A673 (cell line): ENCODE results near the gene DDN. TPM values are rescaled to one million over a fixed set of nuclear protein-coding genes. Genes with fewer than 3 reads are reported as not detected.
A peak's percentile ranks its signal among the peaks of the same experiment; 100 is the strongest.

Experiments used
- BruUV-seq: library from RNA; stranded (reverse); fragments of 400-500 nt; replicated peaks from 2 replicates; lab custom pipeline; 2021; lab: Mats Ljungman, UMichigan
- CTCF ChIA-PET: fragments of 300-600 bp; sonication (Branson Sonifier 250); formaldehyde crosslinking; loops from one replicate; lab custom pipeline; 2022; ENCODE audit warnings: antibody characterized with exemption; lab: Charles Lee
- POLR2A ChIA-PET: fragments of 300-600 bp; sonication (Branson Sonifier 250); formaldehyde crosslinking; loops from one replicate; lab custom pipeline; 2022; ENCODE audit warnings: antibody characterized with exemption; ENCODE audit not compliant: low non-redundant PET; lab: Charles Lee
- DNase-seq: peaks from one replicate; pipeline ENCODE4 v3.0.0-alpha.2; 2015; ENCODE audit warnings: low spot score
- H3K27ac ChIP-seq: fragments of 200-600 bp; sonication (generic); 2 replicates; pipeline ENCODE4 v1.5.1; 2016; ENCODE audit warnings: mixed run types, low read depth, mild to moderate bottlenecking, mixed read lengths, antibody characterized with exemption, low read length; ENCODE audit not compliant: poor library complexity, severe bottlenecking
- H3K27me3 ChIP-seq: fragments of 200-600 bp; sonication (generic); replicated peaks from 2 replicates; pipeline ENCODE4 v1.6.1; 2017; ENCODE audit warnings: mixed run types, low read depth, mild to moderate bottlenecking, mixed read lengths, antibody characterized with exemption, low read length; ENCODE audit not compliant: insufficient read depth, poor library complexity
- H3K36me3 ChIP-seq: fragments of 200-600 bp; sonication (generic); 2 replicates; pipeline ENCODE4 v1.6.1; 2016; ENCODE audit warnings: mixed run types, mild to moderate bottlenecking, mixed read lengths, antibody characterized with exemption, low read length; ENCODE audit not compliant: insufficient read depth, poor library complexity, severe bottlenecking
- H3K4me1 ChIP-seq: fragments of 200-600 bp; sonication (generic); 2 replicates; pipeline ENCODE4 v1.6.1; 2017; ENCODE audit warnings: mixed run types, mild to moderate bottlenecking, mixed read lengths, antibody characterized with exemption, low read length; ENCODE audit not compliant: insufficient read depth, poor library complexity, severe bottlenecking
- H3K4me3 ChIP-seq: fragments of 200-600 bp; sonication (generic); 2 replicates; pipeline ENCODE4 v1.5.1; 2016; ENCODE audit warnings: low read depth, mixed run types, mild to moderate bottlenecking, mixed read lengths, low read length; ENCODE audit not compliant: poor library complexity, severe bottlenecking
- H3K9me3 ChIP-seq: fragments of 200-600 bp; sonication (generic); 2 replicates; pipeline ENCODE4 v1.6.1; 2016; ENCODE audit warnings: mixed run types, low read depth, mild to moderate bottlenecking, mixed read lengths, antibody characterized with exemption, low read length; ENCODE audit not compliant: poor library complexity, severe bottlenecking
- EZH2 ChIP-seq: fragments of 200-600 bp; sonication (generic); IDR thresholded peaks from 2 replicates; pipeline ENCODE4 v1.6.1; 2017; ENCODE audit warnings: borderline replicate concordance, low read depth, mild to moderate bottlenecking, mixed read lengths, antibody characterized with exemption, low read length; ENCODE audit not compliant: poor library complexity, severe bottlenecking
- intact Hi-C: fragments of 100-400 bp; cut with micrococcal nuclease; formaldehyde crosslinking; loops from one replicate; pipeline ENCODE4 v1.10.0; 2022; ENCODE audit not compliant: unreplicated experiment
- total RNA-seq: library from RNA; stranded (reverse); gene quantifications from 2 replicates; pipeline ENCODE4 v1.2.3, GENCODE V29; 2021
- TF ChIP-seq, protein P1 (sequence below): fragments of 300-800, 200-600 bp; sonication (generic); conservative IDR thresholded peaks from 2 replicates; pipeline ENCODE4 v1.5.1; 2017; ENCODE audit warnings: low read depth, mild to moderate bottlenecking, antibody characterized with exemption, low read length, moderate library complexity, mixed read lengths

The DDN gene
- total RNA-seq, 1 experiment from 2014 or later: 2.7 TPM

- ChIA-PET POLR2A (interaction anchor here (0.6 kb wide), 1 partner anchor 59 kb away, joined by 5 read pairs; no protein-coding TSS in a partner anchor), CTCF (interaction anchor here (0.6 to 1.0 kb wide), 3 partner anchors 22 to 167 kb away, joined by 3 to 9 read pairs (median 4); no protein-coding TSS in a partner anchor)
- peaks cover 48% of the 10 kb centered on the region for H3K36me3 ChIP-seq
- H3K27me3 ChIP-seq: no peaks in the 10 kb centered on the region
- H3K27ac ChIP-seq: no peak overlapping the region
- H3K4me3 ChIP-seq: no peak overlapping the region
- no peaks in the 10 kb centered on the region for H3K9me3 ChIP-seq
- no peak for TF ChIP-seq EZH2
- TF ChIP-seq, protein P1, sequence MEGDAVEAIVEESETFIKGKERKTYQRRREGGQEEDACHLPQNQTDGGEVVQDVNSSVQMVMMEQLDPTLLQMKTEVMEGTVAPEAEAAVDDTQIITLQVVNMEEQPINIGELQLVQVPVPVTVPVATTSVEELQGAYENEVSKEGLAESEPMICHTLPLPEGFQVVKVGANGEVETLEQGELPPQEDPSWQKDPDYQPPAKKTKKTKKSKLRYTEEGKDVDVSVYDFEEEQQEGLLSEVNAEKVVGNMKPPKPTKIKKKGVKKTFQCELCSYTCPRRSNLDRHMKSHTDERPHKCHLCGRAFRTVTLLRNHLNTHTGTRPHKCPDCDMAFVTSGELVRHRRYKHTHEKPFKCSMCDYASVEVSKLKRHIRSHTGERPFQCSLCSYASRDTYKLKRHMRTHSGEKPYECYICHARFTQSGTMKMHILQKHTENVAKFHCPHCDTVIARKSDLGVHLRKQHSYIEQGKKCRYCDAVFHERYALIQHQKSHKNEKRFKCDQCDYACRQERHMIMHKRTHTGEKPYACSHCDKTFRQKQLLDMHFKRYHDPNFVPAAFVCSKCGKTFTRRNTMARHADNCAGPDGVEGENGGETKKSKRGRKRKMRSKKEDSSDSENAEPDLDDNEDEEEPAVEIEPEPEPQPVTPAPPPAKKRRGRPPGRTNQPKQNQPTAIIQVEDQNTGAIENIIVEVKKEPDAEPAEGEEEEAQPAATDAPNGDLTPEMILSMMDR: no peak
- BruUV-seq: no TSS peak
- peaks cover 16% of the 10 kb centered on the region for H3K4me1 ChIP-seq
- intact Hi-C loops: no loop called here
- DNase-seq: no peak
Observed at GRCh38 chr12:49020441-49020840, 21.3 kb upstream of the DDN start.

GRCh38 chr12:49019443-49020324 lies 20.5 kb upstream of the DDN start:
- Histone ChIP-seq H3K36me3 (peaks cover 40% of the 10 kb centered on the region), H3K9me3 (no peaks in the 10 kb centered on the region), H3K27me3 (no peaks in the 10 kb centered on the region), H3K27ac (peak overlapping the region; percentile 95), H3K4me1 (peaks cover 16% of the 10 kb centered on the region), H3K4me3 (peak overlapping the region; percentile 82)
- BruUV-seq: no TSS peak
- ChIA-PET POLR2A (interaction anchor here (0.6 to 0.7 kb wide), 3 partner anchors 33 to 727 kb away, joined by 7 to 10 read pairs (median 8); no protein-coding TSS in a partner anchor), CTCF (interaction anchor here (0.6 to 1.0 kb wide), 7 partner anchors 23 to 659 kb away, joined by 3 to 9 read pairs (median 3); no protein-coding TSS in a partner anchor)
- peak; percentile 61 for DNase-seq
- TF ChIP-seq EZH2: no peak
- TF ChIP-seq, protein P1: peak; percentile 48
- intact Hi-C loops: no loop called here

GRCh38 chr12:49019120-49019430 lies 19.9 kb upstream of the DDN start:
- intact Hi-C loops: no loop called here
- Histone ChIP-seq H3K4me3 (peak overlapping the region; percentile 82), H3K27ac (peak overlapping the region; percentile 95), H3K27me3 (no peaks in the 10 kb centered on the region), H3K36me3 (peaks cover 34% of the 10 kb centered on the region), H3K9me3 (no peaks in the 10 kb centered on the region), H3K4me1 (peaks cover 16% of the 10 kb centered on the region)
- no peak for DNase-seq
- BruUV-seq: TSS peak; percentile 96
- CTCF ChIA-PET: interaction anchor here (0.6 to 1.0 kb wide), 3 partner anchors 22 to 167 kb away, joined by 3 to 4 read pairs (median 3); no protein-coding TSS in a partner anchor
- TF ChIP-seq, protein P1: no peak
- TF ChIP-seq EZH2: no peak
- POLR2A ChIA-PET: no interaction called here
